HG03064 (cell line): ENCODE results near the gene RAD51C.
"Not testable (repeated sequence)": the region's sequence is repeated elsewhere in the genome, so short reads cannot be mapped to it uniquely, and the experiment has no call there.

Source experiments
- ATAC-seq: cut with Tn5 transposase; IDR thresholded peaks from one replicate; pipeline ENCODE4 v1.9.1; 2021; ENCODE audit warnings: low read depth; ENCODE audit not compliant: unreplicated experiment

RAD51C gene

GRCh38 chr17:58692239-58693055 lies at the start of gene RAD51C:
Gene RAD51C, plus strand, starts transcription at chr17:58692602. Its CDS starts 42 bp downstream, at chr17:58692644.
- ATAC-seq: peak; percentile 97

- no peak for ATAC-seq
Observed at GRCh38 chr17:58643147-58643546, 49.3 kb upstream of the RAD51C start.

GRCh38 chr17:58648236-58648635 lies 44.2 kb upstream of the RAD51C start:
- no peak for ATAC-seq

- ATAC-seq: not testable (repeated sequence)
Observed at GRCh38 chr17:58657962-58658803, 34.2 kb upstream of the RAD51C start.

GRCh38 chr17:58658804-58659713 lies 33.3 kb upstream of the RAD51C start:
- no peak for ATAC-seq

GRCh38 chr17:58659714-58660084 lies 32.7 kb upstream of the RAD51C start:
- ATAC-seq: not testable (repeated sequence)

- no peak for ATAC-seq
Observed at GRCh38 chr17:58660621-58661020, 31.8 kb upstream of the RAD51C start.

GRCh38 chr17:58661499-58661898 lies 30.9 kb upstream of the RAD51C start:
- ATAC-seq: no peak

- ATAC-seq: no peak
Observed at GRCh38 chr17:58664302-58664701, 28.1 kb upstream of the RAD51C start.

- no peak for ATAC-seq
Observed at GRCh38 chr17:58665946-58666857, 26.2 kb upstream of the RAD51C start.

GRCh38 chr17:58666858-58667267 lies 25.5 kb upstream of the RAD51C start:
- ATAC-seq: no peak

- no peak for ATAC-seq
Observed at GRCh38 chr17:58667934-58668597, 24.3 kb upstream of the RAD51C start.

GRCh38 chr17:58668598-58668935 lies 23.8 kb upstream of the RAD51C start:
- no peak for ATAC-seq

GRCh38 chr17:58669853-58670252 lies 22.5 kb upstream of the RAD51C start:
- no peak for ATAC-seq

- ATAC-seq: no peak
Observed at GRCh38 chr17:58671969-58672368, 20.4 kb upstream of the RAD51C start.

GRCh38 chr17:58677194-58677880 lies 15.1 kb upstream of the RAD51C start:
- no peak for ATAC-seq

- not testable (repeated sequence) for ATAC-seq
Observed at GRCh38 chr17:58678287-58678686, 14.1 kb upstream of the RAD51C start.

- ATAC-seq: no peak
Observed at GRCh38 chr17:58679263-58680037, 13.0 kb upstream of the RAD51C start.
